ENCODE data around the gene TEAD1. TPM values are rescaled to one million over a fixed set of nuclear protein-coding genes. Genes with fewer than 3 reads are reported as not detected.

Gene TEAD1
- total and polyA plus RNA-seq, 2 donors (not counting 3 experiments of a cell fraction or from before 2014, with no cell fraction given): 15.3 to 49.0 TPM

DNA sequence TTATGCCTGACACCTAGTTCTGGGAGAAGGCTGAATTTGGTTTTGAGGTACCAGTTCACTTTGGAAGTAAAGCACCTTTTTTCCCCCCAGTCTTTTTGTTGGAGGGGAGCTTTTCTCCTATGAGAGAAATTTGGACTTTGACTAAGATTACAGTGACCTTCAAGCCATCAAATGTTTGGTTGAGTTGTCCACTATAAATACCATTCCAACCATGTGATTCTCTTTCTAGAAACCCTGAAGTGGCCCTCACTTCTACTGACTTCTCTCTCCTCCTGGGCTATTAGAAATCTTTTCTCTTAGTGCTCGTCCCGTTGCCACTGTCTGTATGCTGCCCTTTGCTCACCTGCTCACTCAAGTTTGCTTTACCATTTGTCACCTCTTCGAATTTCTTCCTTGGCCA, 82.6 kb downstream of the TEAD1 start:
- Histone ChIP-seq H3K9ac (replicated peaks; ENCODE audit: extremely low read depth, insufficient read depth, low read length) (no peak overlapping the region), H3K27ac (ENCODE audit: insufficient read depth, low read depth, low read length) (no peak overlapping the region), H3K36me3 (ENCODE audit: control insufficient read depth in 2 of 2, extremely low read depth in 1 of 2, insufficient read depth in 2 of 2, low read length in 2 of 2) (no peaks in the 10 kb centered on the region), H3K4me1 (ENCODE audit: control insufficient read depth, extremely low read depth, insufficient read depth, low read length) (peaks cover 22% of the 10 kb centered on the region), H3K79me2 (ENCODE audit: control insufficient read depth, insufficient read depth, low read length) (peaks cover 44% of the 10 kb centered on the region), H3K9me3 (replicated peaks; ENCODE audit: control insufficient read depth, insufficient read depth, low read length) (no peaks in the 10 kb centered on the region), H4K20me1 (replicated peaks; ENCODE audit: control insufficient read depth, extremely low read depth, insufficient read depth, low read length) (no peaks in the 10 kb centered on the region), H3K4me2 (ENCODE audit: insufficient read depth, low read length) (no peak overlapping the region), H3K27me3 (ENCODE audit: control insufficient read depth in 2 of 2, insufficient read depth in 2 of 2, low read length in 2 of 2) (no peaks in the 10 kb centered on the region), H3K9me1 (replicated peaks; ENCODE audit: control insufficient read depth, extremely low read depth, insufficient read depth, low read length) (peaks cover 2% of the 10 kb centered on the region), H2AFZ (ENCODE audit: low read depth, low read length) (no peak overlapping the region), H3K4me3 (replicated peaks in 1 of 3; ENCODE audit: insufficient read depth in 1 of 3, low read depth in 1 of 3, low read length in 3 of 3) (no peak overlapping the region)
- POLR2A ChIA-PET: no interaction called here
- FAIRE-seq (no peak), DNase-seq (ENCODE audit: low read depth, low spot score) (no peak)
- no TSS peak for BruUV-seq (replicated peaks)
- TF ChIP-seq POLR2A (IDR thresholded peaks at IDR 0.05; ENCODE audit: low read depth, low read length) (no peak), FOS (IDR thresholded peaks at IDR 0.05; ENCODE audit: borderline replicate concordance, insufficient read depth, low read length) (no peak), MYC (IDR thresholded peaks at IDR 0.05; ENCODE audit: low read depth, low read length) (no peak), EZH2 (IDR thresholded peaks at IDR 0.05; ENCODE audit: borderline replicate concordance, low read depth, low read length, severe bottlenecking) (no peak), JUN (IDR thresholded peaks at IDR 0.05; ENCODE audit: borderline replicate concordance, insufficient read depth, insufficient read length, low read depth) (no peak), POLR2AphosphoS5 (IDR thresholded peaks at IDR 0.05; ENCODE audit: insufficient read depth, low read depth, low read length) (no peak), GATA2 (IDR thresholded peaks at IDR 0.05; ENCODE audit: insufficient read depth, insufficient read length, low read depth, low read length) (no peak)
- TF ChIP-seq, protein P1, sequence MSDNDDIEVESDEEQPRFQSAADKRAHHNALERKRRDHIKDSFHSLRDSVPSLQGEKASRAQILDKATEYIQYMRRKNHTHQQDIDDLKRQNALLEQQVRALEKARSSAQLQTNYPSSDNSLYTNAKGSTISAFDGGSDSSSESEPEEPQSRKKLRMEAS (IDR thresholded peaks at IDR 0.05; ENCODE audit: insufficient read depth, insufficient read length): no peak
- TF ChIP-seq, protein P2, sequence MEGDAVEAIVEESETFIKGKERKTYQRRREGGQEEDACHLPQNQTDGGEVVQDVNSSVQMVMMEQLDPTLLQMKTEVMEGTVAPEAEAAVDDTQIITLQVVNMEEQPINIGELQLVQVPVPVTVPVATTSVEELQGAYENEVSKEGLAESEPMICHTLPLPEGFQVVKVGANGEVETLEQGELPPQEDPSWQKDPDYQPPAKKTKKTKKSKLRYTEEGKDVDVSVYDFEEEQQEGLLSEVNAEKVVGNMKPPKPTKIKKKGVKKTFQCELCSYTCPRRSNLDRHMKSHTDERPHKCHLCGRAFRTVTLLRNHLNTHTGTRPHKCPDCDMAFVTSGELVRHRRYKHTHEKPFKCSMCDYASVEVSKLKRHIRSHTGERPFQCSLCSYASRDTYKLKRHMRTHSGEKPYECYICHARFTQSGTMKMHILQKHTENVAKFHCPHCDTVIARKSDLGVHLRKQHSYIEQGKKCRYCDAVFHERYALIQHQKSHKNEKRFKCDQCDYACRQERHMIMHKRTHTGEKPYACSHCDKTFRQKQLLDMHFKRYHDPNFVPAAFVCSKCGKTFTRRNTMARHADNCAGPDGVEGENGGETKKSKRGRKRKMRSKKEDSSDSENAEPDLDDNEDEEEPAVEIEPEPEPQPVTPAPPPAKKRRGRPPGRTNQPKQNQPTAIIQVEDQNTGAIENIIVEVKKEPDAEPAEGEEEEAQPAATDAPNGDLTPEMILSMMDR (IDR thresholded peaks at IDR 0.05; ENCODE audit: extremely low read depth in 1 of 2, insufficient read depth in 1 of 2, low read depth in 1 of 2, low read length in 2 of 2): no peak
- intact Hi-C loops (cut with micrococcal nuclease): no loop called here
- CTCF ChIA-PET: interaction anchor here (1.3 to 4.1 kb wide), 2 partner anchors 11 to 35 kb away, joined by 4 to 15 read pairs; no protein-coding TSS in a partner anchor
- dilution Hi-C loops (cut with MboI; ENCODE audit: extremely low pct_ligation_motif_present, low sequenced_read_pairs): no loop called here
